Hepatocyte (in vitro differentiated cells): ENCODE measurements around the gene STAC3. TPM values are rescaled to one million over a fixed set of nuclear protein-coding genes. Genes with fewer than 3 reads are reported as not detected.

Source experiments
- DNase-seq: peaks from one replicate; pipeline ENCODE4 v3.0.0-alpha.2; 2016; ENCODE audit warnings: low spot score
- H2AFZ ChIP-seq: fragments of 200-600 bp; sonication (generic); 2 replicates; pipeline ENCODE4 v1.6.0; 2016; ENCODE audit warnings: antibody characterized with exemption, mild to moderate bottlenecking
- H3K27ac ChIP-seq: fragments of 200-600 bp; sonication (generic); 2 replicates; pipeline ENCODE4 v1.5.1; 2016; ENCODE audit warnings: mild to moderate bottlenecking
- H3K27me3 ChIP-seq: fragments of 200-600 bp; sonication (generic); 2 replicates; pipeline ENCODE4 v1.6.1; 2016
- H3K36me3 ChIP-seq: fragments of 200-600 bp; sonication (generic); replicated peaks from 2 replicates; pipeline ENCODE4 v1.5.1; 2016; ENCODE audit warnings: low read depth; ENCODE audit not compliant: insufficient read depth
- H3K4me1 ChIP-seq: fragments of 200-600 bp; sonication (generic); 2 replicates; pipeline ENCODE4 v1.5.1; 2016; ENCODE audit warnings: mild to moderate bottlenecking, moderate library complexity; ENCODE audit not compliant: insufficient read depth
- H3K4me2 ChIP-seq: fragments of 200-600 bp; sonication (generic); 2 replicates; pipeline ENCODE4 v1.6.0; 2016
- H3K4me3 ChIP-seq: fragments of 200-600 bp; sonication (generic); 2 replicates; pipeline ENCODE4 v1.5.1; 2016; ENCODE audit warnings: mild to moderate bottlenecking
- H3K79me2 ChIP-seq: fragments of 200-600 bp; sonication (generic); 2 replicates; pipeline ENCODE4 v1.6.0; 2017; ENCODE audit warnings: mild to moderate bottlenecking
- H3K9me2 ChIP-seq: fragments of 200-600 bp; sonication (generic); replicated peaks from 2 replicates; pipeline ENCODE4 v1.6.0; 2017; ENCODE audit warnings: mild to moderate bottlenecking; ENCODE audit not compliant: insufficient read depth
- H3K9me3 ChIP-seq: fragments of 200-600 bp; sonication (generic); 2 replicates; pipeline ENCODE4 v1.5.1; 2016; ENCODE audit warnings: low read depth, mild to moderate bottlenecking
- H4K20me1 ChIP-seq: fragments of 200-600 bp; sonication (generic); 2 replicates; pipeline ENCODE4 v1.6.0; 2016; ENCODE audit warnings: mild to moderate bottlenecking; ENCODE audit not compliant: insufficient read depth, poor library complexity, severe bottlenecking
- EZH2 ChIP-seq: fragments of 200-600 bp; sonication (generic); IDR thresholded peaks from 2 replicates; pipeline ENCODE4 v1.6.1; 2016; ENCODE audit warnings: antibody characterized with exemption, mild to moderate bottlenecking, borderline replicate concordance
- EZH2phosphoT487 ChIP-seq: fragments of 200-600 bp; sonication (generic); IDR thresholded peaks from one replicate; pipeline ENCODE4 v1.6.1; 2018; ENCODE audit warnings: antibody characterized with exemption, mild to moderate bottlenecking, low read depth, moderate library complexity; ENCODE audit not compliant: unreplicated experiment, severe bottlenecking
- WGBS: methylation state at CpG from one replicate; pipeline ENCODE4 v1.1.6; 2016; ENCODE audit warnings: low lambda C conversion rate; ENCODE audit errors: missing lambda C conversion rate; 5-methylcytosine and 5-hydroxymethylcytosine counted together
- polyA plus RNA-seq: library from polyadenylated mRNA; unstranded; fragments of >200 nt; fragmentation: Nextera tagmentation; extraction: Ambion mirVana; gene quantifications from 2 replicates; pipeline ENCODE4 v1.2.1, GENCODE V29; 2016
- total RNA-seq: library from RNA; depleted of rRNA; stranded (reverse); fragments of >200 nt; gene quantifications from 2 replicates; pipeline ENCODE4 v1.2.3, GENCODE V29; 2014
- TF ChIP-seq, protein P1 (sequence below): fragments of 200-600 bp; sonication (generic); IDR thresholded peaks from 2 replicates; pipeline ENCODE4 v1.5.1; 2016; ENCODE audit warnings: antibody characterized with exemption, mild to moderate bottlenecking; ENCODE audit not compliant: poor library complexity

Gene STAC3
- total and polyA plus RNA-seq, 2 experiments from 2014 or later, result 0.23 to 0.83 TPM

DNA sequence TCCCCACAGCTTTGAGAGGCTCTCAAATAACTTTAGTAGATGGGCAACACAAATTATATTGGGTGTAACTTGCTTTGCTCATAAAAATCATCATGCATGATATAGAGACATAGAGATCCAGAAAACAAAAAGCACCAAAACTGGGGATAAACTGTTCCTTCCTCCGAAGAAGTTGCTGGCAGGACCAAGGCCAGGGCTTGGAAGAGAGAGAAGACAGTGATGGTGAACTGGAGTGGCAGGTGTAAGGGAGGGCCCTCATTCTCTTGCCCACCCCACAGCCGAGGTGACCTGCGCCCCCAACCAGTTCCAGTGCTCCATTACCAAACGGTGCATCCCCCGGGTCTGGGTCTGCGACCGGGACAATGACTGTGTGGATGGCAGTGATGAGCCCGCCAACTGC is 49.8 kb downstream of the STAC3 start:
- no peak overlapping the region for H3K4me2 ChIP-seq
- no peak overlapping the region for H2AFZ ChIP-seq
- DNase-seq, result no peak
- WGBS, result 95% methylated on average over 7 of the region's 8 CpGs
- H3K36me3 ChIP-seq, result no peaks in the 10 kb centered on the region
- H3K27me3 ChIP-seq, result no peaks in the 10 kb centered on the region
- H3K9me3 ChIP-seq, result no peaks in the 10 kb centered on the region
- H3K9me2 ChIP-seq, result no peaks in the 10 kb centered on the region
- no peaks in the 10 kb centered on the region for H3K79me2 ChIP-seq
- no peaks in the 10 kb centered on the region for H3K4me1 ChIP-seq
- no peak overlapping the region for H3K4me3 ChIP-seq
- TF ChIP-seq EZH2phosphoT487 (no peak), EZH2 (no peak)
- TF ChIP-seq, protein P1, sequence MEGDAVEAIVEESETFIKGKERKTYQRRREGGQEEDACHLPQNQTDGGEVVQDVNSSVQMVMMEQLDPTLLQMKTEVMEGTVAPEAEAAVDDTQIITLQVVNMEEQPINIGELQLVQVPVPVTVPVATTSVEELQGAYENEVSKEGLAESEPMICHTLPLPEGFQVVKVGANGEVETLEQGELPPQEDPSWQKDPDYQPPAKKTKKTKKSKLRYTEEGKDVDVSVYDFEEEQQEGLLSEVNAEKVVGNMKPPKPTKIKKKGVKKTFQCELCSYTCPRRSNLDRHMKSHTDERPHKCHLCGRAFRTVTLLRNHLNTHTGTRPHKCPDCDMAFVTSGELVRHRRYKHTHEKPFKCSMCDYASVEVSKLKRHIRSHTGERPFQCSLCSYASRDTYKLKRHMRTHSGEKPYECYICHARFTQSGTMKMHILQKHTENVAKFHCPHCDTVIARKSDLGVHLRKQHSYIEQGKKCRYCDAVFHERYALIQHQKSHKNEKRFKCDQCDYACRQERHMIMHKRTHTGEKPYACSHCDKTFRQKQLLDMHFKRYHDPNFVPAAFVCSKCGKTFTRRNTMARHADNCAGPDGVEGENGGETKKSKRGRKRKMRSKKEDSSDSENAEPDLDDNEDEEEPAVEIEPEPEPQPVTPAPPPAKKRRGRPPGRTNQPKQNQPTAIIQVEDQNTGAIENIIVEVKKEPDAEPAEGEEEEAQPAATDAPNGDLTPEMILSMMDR, result no peak
- H4K20me1 ChIP-seq, result no peaks in the 10 kb centered on the region
- H3K27ac ChIP-seq, result no peak overlapping the region

- TF ChIP-seq EZH2phosphoT487 (no peak), EZH2 (no peak)
- TF ChIP-seq, protein P1, result no peak
- DNase-seq, result no peak
- H3K27me3 ChIP-seq, result no peaks in the 10 kb centered on the region
- H3K27ac ChIP-seq, result no peak overlapping the region
- H3K9me2 ChIP-seq, result no peaks in the 10 kb centered on the region
- no peak overlapping the region for H3K4me3 ChIP-seq
- no peaks in the 10 kb centered on the region for H3K9me3 ChIP-seq
- no peaks in the 10 kb centered on the region for H3K36me3 ChIP-seq
- no peak overlapping the region for H2AFZ ChIP-seq
- H3K4me1 ChIP-seq, result no peaks in the 10 kb centered on the region
- H3K4me2 ChIP-seq, result no peak overlapping the region
- H3K79me2 ChIP-seq, result no peaks in the 10 kb centered on the region
- WGBS, result 97% methylated on average over 13 of the region's 15 CpGs
- H4K20me1 ChIP-seq, result no peaks in the 10 kb centered on the region
Measured at GRCh38 chr12:57200497-57200896, 50.5 kb downstream of the STAC3 start.

GRCh38 chr12:57199191-57199590 is 51.8 kb downstream of the STAC3 start:
- Histone ChIP-seq H2AFZ (no peak overlapping the region), H4K20me1 (no peaks in the 10 kb centered on the region), H3K27me3 (no peaks in the 10 kb centered on the region), H3K36me3 (no peaks in the 10 kb centered on the region), H3K4me3 (no peak overlapping the region), H3K9me2 (no peaks in the 10 kb centered on the region), H3K4me1 (no peaks in the 10 kb centered on the region), H3K4me2 (no peak overlapping the region), H3K27ac (no peak overlapping the region), H3K79me2 (no peaks in the 10 kb centered on the region), H3K9me3 (no peaks in the 10 kb centered on the region)
- no peak for DNase-seq
- 90% methylated on average over 15 of the region's 15 CpGs for WGBS
- TF ChIP-seq, protein P1, result no peak
- TF ChIP-seq EZH2phosphoT487 (no peak), EZH2 (no peak)

DNA sequence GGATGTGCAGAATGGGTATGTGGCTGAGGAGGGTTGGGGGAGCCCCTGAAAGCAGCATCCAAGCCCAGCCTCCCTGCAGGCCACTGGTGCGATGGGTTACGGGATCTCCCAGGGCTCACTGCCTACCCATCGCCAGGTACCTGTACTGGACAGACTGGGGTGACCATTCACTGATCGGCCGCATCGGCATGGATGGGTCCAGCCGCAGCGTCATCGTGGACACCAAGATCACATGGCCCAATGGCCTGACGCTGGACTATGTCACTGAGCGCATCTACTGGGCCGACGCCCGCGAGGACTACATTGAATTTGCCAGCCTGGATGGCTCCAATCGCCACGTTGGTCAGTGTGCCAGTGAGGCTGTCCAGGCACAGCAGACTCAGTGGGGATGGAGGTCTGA is 52.7 kb downstream of the STAC3 start:
- TF ChIP-seq EZH2 (no peak), EZH2phosphoT487 (no peak)
- TF ChIP-seq, protein P1, result no peak
- Histone ChIP-seq H3K79me2 (no peaks in the 10 kb centered on the region), H4K20me1 (no peaks in the 10 kb centered on the region), H3K27ac (no peak overlapping the region), H2AFZ (no peak overlapping the region), H3K4me1 (no peaks in the 10 kb centered on the region), H3K36me3 (no peaks in the 10 kb centered on the region), H3K9me3 (no peaks in the 10 kb centered on the region), H3K27me3 (no peaks in the 10 kb centered on the region), H3K4me3 (no peak overlapping the region), H3K9me2 (no peaks in the 10 kb centered on the region), H3K4me2 (no peak overlapping the region)
- WGBS, result 96% methylated on average over 17 of the region's 17 CpGs
- DNase-seq, result no peak
